ENCODE data around the gene RAPH1. TPM values are rescaled to one million over a fixed set of nuclear protein-coding genes. Genes with fewer than 3 reads are reported as not detected.
A peak's percentile ranks its signal among the peaks of the same experiment; 100 is the strongest.
"Not testable (repeated sequence)": the region's sequence is repeated elsewhere in the genome, so short reads cannot be mapped to it uniquely, and the experiment has no call there.

RAPH1 gene
- total and polyA plus RNA-seq, 8 donors = 2.3 to 19.2 (median 10.4) TPM

- 35 to 45% methylated on average over 8 of the region's 8 CpGs for WGBS, 2 donors
- Histone ChIP-seq H3K4me3 (no peak overlapping the region), H3K36me3 (no peaks in the 10 kb centered on the region), H3K9me3 (no peaks in the 10 kb centered on the region), H3K4me1 (peaks cover 6 to 9% (median 7%) of the 10 kb centered on the region in 3 donors), H3K27me3 (no peaks in the 10 kb centered on the region), H3K27ac (no peak overlapping the region)
- TF ChIP-seq CTCF (IDR thresholded peaks at IDR 0.05) = no peak
- DNase-seq = no peak
- no peak for FAIRE-seq
- ATAC-seq = peak; percentile 70 to 83 (median 74)
- intact Hi-C loops (cut with DNase I) = no loop called here
These were observed 8.8 kb upstream of the RAPH1 start for GRCh38 chr2:203543898-203544328.

- intact Hi-C loops (cut with DNase I); FAIRE-seq: not testable (repeated sequence)
- WGBS, 2 donors = 52 to 64% methylated on average over 3 of the region's 3 CpGs
These were observed 5.5 kb upstream of the RAPH1 start for GRCh38 chr2:203540598-203540997.

GRCh38 chr2:203538237-203538636 is 3.1 kb upstream of the RAPH1 start:
- intact Hi-C loops (cut with DNase I); DNase-seq; FAIRE-seq; H3K27me3 ChIP-seq; ATAC-seq; H3K4me1 ChIP-seq; H3K4me3 ChIP-seq; H3K36me3 ChIP-seq; H3K9me3 ChIP-seq; H3K27ac ChIP-seq: not testable (repeated sequence)
- WGBS, 2 donors = 88 to 94% methylated on average over 4 of the region's 4 CpGs

More at GRCh38 chr2:203540598-203540997, 5.5 kb upstream of the RAPH1 start:
- not testable (repeated sequence) for H3K27ac ChIP-seq, H3K36me3 ChIP-seq, H3K9me3 ChIP-seq, H3K27me3 ChIP-seq, ATAC-seq, H3K4me3 ChIP-seq, DNase-seq
- peaks cover 7 to 14% (median 9%) of the 10 kb centered on the region in 3 donors for H3K4me1 ChIP-seq

GRCh38 chr2:203536586-203536951 is 1.5 kb upstream of the RAPH1 start:
- H3K27me3 ChIP-seq; DNase-seq; H3K36me3 ChIP-seq; intact Hi-C loops (cut with DNase I); ATAC-seq; H3K9me3 ChIP-seq; FAIRE-seq; H3K4me3 ChIP-seq: not testable (repeated sequence)
- H3K27ac ChIP-seq = peak overlapping the region in 1 of 4 donors; percentile 90
- H3K4me1 ChIP-seq = peaks cover 0 to 17% (median 5%) of the 10 kb centered on the region in 3 donors
- WGBS, 2 donors = 93 to 94% methylated on average over 2 of the region's 2 CpGs

- DNase-seq = no peak
- WGBS, 2 donors = 5 to 7% methylated on average over 14 of the region's 14 CpGs
- no peaks in the 10 kb centered on the region for H3K9me3 ChIP-seq
- H3K36me3 ChIP-seq = no peaks in the 10 kb centered on the region
- H3K27ac ChIP-seq = peak overlapping the region; percentile 61 to 92 (median 82)
- H3K4me3 ChIP-seq = peak overlapping the region; percentile 12 to 97 (median 96)
- no peaks in the 10 kb centered on the region for H3K27me3 ChIP-seq
- no peak for ATAC-seq
- no peak for TF ChIP-seq CTCF (IDR thresholded peaks at IDR 0.05)
- intact Hi-C loops (cut with DNase I) = no loop called here
- no peak for FAIRE-seq
- peaks cover 0 to 17% (median 5%) of the 10 kb centered on the region in 3 donors for H3K4me1 ChIP-seq
These were observed 884 bp upstream of the RAPH1 start for GRCh38 chr2:203535784-203536585.

- peak overlapping the region; percentile 95 to 98 (median 97) for H3K4me3 ChIP-seq
- ATAC-seq (peak in 2 of 4 donors; percentile 43 to 48), DNase-seq (peak in 1 of 6 donors; percentile 47), FAIRE-seq (no peak)
- no peaks in the 10 kb centered on the region for H3K9me3 ChIP-seq
- H3K27me3 ChIP-seq = no peaks in the 10 kb centered on the region
- intact Hi-C loops (cut with DNase I) = no loop called here
- WGBS, 2 donors = 0 to 1% methylated on average over 28 to 37 of the region's 37 CpGs
- H3K36me3 ChIP-seq = no peaks in the 10 kb centered on the region
- H3K27ac ChIP-seq = peak overlapping the region; percentile 74 to 93 (median 84)
- peaks cover 0 to 17% (median 5%) of the 10 kb centered on the region in 3 donors for H3K4me1 ChIP-seq
- no peak for TF ChIP-seq CTCF (IDR thresholded peaks at IDR 0.05)
These were observed 452 bp downstream of the RAPH1 start for GRCh38 chr2:203534621-203535077.
